OCI-LY7 (cell line): Measurements from ENCODE around the gene SIGMAR1.
"Not testable (repeated sequence)": the region's sequence is repeated elsewhere in the genome, so short reads cannot be mapped to it uniquely, and the experiment has no call there.

Experiments
- EZH2phosphoT487 ChIP-seq: fragments of 200-600 bp; sonication (generic); IDR thresholded peaks from 2 replicates; pipeline ENCODE4 v1.6.1; 2018; ENCODE audit warnings: low read depth, borderline replicate concordance, mild to moderate bottlenecking, mixed run types, antibody characterized with exemption, low read length, moderate library complexity, mixed read lengths
- TF ChIP-seq, protein P1 (sequence below): fragments of 200-600 bp; sonication (generic); conservative IDR thresholded peaks from 2 replicates; pipeline ENCODE4 v1.5.1; 2014; ENCODE audit warnings: mild to moderate bottlenecking, antibody characterized with exemption, low read length, moderate library complexity, mixed read lengths

DNA sequence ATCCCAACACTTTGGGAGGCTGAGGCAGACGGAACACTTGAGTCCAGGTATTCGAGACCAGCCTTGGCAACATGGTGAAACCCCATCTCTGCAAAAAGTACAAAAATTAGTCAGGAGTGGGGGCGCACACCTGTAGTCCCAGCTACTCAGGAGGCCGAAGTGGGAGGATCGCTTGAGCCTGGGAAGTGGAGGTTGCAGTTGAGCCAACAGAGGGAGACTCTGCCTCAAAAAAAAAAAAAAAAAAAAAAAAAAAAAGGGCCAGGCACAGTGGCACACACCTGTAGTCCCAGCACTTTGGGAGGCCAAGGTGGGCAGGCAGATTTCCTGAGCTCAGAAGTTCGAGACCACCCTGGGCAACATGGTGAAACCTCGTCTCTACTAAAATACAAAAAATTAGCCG lies 1.7 kb upstream of the SIGMAR1 start:
- TF ChIP-seq, protein P1, sequence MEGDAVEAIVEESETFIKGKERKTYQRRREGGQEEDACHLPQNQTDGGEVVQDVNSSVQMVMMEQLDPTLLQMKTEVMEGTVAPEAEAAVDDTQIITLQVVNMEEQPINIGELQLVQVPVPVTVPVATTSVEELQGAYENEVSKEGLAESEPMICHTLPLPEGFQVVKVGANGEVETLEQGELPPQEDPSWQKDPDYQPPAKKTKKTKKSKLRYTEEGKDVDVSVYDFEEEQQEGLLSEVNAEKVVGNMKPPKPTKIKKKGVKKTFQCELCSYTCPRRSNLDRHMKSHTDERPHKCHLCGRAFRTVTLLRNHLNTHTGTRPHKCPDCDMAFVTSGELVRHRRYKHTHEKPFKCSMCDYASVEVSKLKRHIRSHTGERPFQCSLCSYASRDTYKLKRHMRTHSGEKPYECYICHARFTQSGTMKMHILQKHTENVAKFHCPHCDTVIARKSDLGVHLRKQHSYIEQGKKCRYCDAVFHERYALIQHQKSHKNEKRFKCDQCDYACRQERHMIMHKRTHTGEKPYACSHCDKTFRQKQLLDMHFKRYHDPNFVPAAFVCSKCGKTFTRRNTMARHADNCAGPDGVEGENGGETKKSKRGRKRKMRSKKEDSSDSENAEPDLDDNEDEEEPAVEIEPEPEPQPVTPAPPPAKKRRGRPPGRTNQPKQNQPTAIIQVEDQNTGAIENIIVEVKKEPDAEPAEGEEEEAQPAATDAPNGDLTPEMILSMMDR: not testable (repeated sequence)
- TF ChIP-seq EZH2phosphoT487: not testable (repeated sequence)
